Urothelium cell line (cell line): Measurements from ENCODE around the gene NBPF1.
"Not testable (repeated sequence)": the region's sequence is repeated elsewhere in the genome, so short reads cannot be mapped to it uniquely, and the experiment has no call there.

Source experiments
- DNase-seq: peaks from one replicate; pipeline ENCODE4 v3.0.0; 2011; ENCODE audit warnings: low spot score, mixed read lengths
- FAIRE-seq: peaks from 2 replicates; lab custom pipeline; 2011; peaks lifted over from hg19 to GRCh38; lab: Jason Lieb, UNC

NBPF1 gene

DNA sequence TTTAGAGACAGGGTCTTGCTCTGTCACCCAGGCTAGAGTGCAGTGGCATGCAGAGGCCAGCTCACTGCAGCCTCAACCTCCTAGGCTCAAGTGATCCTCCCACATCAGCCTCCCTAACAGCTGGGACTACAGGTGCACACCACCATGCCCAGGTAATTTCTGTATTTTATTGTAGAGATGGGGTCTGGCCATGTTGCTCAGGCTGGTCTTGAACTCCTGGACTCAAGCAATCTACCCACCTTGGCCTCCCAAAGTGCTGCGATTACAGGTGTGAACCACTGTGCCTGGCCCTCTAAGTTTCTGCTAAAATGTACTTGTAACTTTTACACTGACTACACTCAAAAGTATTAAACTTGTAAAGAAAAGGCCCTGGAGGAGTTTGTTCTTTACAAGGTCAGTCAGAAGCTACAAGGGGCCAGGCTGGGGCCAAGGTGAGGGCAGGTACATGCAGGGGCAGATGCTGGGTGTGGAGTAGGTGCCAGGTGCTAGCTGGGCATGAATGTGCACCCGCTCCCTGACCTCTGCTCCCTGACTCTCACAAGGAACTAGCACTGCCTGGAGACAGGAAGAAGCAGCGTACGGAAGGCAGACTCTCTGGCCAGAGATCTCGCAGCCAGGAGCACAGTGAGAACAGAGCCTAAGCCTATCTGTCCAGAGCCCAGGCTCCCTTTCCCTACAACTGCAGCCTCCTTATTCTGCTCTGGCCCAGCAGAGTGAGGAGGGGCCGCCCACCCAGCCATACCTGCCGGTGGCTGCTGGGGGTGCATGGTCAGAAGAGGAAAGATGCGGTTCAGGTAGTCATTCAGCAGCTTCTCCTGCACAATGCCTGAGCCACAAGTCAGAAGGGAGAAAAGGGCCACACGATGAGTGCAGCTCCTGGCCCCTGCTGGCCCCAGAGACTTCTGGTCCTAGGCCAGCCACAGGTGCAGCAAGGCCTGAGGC, 28.9 kb upstream of the NBPF1 start:
- not testable (repeated sequence) for FAIRE-seq, DNase-seq

DNA sequence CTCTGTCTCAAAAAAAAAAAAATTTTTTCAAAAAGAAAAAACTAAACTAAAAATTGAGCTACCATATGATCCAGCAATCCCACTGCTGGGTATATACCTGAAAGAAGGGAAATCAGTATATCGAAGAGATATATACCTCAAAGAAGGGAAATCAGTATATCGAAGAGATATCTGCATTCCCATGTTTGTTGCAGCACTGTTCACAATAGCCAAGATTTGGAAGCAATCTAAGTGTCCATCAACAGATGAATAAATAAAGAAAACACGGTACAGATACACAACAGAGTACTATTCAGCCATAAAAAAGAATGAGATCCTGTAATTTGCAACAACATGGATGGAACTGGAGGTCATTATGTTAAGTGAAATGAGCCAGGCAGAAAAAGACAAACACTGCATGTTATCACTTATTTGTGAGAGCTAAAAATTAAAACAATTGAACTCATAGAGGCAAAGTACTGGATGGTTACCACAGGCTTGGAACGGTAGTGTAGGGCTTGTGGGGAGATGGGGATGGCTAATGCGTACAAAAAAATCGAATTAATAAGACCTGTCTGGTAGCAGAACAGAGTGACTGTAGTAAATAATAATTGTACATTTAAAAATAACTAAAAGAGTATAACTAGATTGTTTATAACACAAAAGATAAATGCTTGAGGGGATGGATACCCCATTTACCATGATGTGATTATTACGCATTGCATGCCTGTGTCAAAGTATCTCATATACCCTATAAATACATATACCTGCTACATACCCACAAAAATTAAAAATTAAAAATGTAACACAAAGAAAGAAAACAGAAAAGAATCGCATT, 28.0 kb upstream of the NBPF1 start:
- DNase-seq, FAIRE-seq: not testable (repeated sequence)

DNA sequence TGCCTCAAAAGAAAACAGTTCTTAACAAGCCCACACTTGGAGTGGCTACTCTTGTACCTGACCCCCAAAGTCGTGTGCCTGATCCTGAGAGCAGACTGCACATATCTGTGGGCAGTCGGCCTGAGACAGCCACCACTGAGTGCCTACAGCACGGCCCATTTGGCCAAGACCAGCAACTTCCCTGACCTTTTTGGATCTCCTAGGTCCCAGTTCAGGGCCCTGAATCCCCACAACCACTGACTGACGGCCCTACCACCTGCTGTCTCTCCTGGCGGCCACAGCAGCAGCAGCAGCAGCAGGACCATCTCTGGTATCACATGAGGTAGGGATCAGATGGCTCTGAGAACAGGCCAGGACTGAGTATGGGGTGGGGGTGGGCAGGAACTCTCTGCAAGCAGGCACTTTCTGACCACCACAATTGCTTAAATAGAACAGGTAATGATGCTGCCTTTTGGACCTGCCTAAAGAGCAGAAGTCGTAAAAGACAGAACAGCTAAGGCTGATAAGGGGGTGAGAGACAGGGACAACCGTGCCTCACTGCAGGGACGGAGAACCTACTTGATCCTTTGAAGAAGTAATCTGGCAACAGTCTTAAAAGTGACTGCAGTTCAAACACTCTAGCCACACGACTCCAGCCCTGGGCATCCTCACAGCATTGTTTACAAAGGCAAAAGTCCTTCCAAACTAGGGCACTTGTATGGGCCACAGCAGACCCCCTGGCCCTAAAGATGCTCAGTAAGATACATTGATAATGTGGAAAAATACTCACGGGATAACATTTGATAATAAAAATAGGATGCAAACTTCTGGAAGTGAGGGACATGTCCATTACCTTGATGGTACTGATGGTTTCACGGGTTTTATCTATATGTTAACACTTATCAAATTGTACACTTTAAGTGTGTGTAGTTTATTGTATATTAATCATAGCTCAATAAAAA, 26.0 kb upstream of the NBPF1 start:
- DNase-seq, FAIRE-seq: not testable (repeated sequence)

DNA sequence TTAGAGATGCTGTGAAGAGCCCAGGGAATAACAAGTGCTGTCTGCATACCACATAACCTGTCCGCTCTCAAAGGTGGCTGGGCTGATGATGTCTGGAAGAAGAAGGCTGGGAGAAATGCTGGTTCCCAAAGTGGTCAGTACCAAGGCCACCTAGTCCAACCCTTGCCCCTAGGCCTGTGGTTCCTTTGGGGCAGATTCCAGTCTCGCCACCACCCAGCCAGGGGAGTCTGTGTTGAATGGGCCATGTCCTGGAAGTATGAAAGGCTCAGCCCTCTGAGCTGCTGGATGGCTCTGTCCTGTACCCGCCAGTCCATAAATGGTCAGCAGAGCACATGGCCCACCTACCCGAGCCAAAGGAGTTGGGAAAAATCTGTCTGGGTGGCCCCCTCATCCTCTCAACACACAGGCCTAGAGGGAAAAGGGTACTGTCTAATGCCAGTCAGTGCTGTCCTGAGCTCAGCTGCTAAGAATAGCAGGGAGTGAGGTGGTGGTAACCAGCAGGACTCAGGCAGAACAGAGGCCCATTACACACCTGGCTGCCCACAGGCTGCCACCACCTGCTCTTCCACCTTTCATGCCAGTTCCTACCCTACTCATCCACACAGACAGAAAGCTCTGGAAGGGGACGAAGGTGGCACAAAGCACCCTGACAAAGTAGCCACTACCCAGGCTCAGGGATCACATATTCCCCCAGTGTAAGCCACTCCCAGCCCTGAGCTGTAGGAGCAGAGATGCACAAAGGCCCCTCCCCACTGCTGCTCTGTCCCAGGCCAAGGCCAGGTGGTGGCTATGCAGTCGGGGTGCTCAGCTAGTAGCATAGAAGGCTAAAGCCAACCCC, 24.8 kb upstream of the NBPF1 start:
- not testable (repeated sequence) for DNase-seq, FAIRE-seq

DNA sequence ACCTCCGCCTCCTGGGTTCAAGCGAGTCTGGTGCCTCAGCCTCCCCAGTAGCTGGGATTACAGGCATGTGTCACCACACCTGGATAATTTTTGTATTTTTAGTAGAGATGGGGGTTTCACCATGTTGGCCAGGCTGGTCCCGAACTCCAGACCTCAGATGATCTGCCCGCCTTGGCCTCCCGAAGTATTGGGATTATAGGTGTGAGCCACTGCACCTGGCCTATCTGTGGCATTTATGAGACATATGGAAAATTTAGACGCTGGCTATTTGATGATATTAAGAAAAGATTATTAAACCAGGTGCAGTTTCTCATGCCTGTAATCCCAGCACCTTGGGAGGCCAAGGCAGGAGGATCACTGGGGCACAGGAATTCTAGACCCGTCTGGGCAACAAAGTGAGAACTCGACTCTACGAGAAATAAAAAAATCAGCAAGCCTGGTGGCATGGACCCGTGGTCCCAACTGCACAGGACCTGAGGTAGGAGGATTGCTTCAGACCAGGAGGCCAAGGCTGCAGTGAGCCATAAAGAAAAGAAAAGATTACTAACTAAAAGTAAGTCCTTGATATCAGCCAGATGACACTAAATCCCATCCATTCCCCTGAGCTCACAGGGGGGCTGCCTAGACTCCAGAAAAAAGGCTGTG, 23.3 kb upstream of the NBPF1 start:
- FAIRE-seq, DNase-seq: not testable (repeated sequence)

DNA sequence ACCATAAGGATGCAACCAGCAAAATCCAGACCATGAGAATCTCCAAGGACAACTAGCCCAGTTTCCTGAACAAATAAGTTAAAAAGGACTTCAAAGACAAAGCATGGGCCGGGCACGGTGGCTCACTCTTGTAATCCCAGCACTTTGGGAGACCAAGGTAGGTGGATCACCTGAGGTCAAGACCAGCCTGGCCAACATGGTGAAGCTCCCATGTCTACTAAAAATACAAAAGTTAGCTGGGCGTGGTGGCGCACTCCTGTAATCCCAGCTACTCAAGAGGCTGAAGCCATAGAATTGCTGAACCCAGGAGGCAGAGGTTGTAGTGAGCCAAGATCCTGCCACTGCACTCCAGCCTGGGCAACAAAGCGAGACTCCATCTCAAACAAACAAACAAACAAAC, 22.6 kb upstream of the NBPF1 start:
- not testable (repeated sequence) for FAIRE-seq, DNase-seq

DNA sequence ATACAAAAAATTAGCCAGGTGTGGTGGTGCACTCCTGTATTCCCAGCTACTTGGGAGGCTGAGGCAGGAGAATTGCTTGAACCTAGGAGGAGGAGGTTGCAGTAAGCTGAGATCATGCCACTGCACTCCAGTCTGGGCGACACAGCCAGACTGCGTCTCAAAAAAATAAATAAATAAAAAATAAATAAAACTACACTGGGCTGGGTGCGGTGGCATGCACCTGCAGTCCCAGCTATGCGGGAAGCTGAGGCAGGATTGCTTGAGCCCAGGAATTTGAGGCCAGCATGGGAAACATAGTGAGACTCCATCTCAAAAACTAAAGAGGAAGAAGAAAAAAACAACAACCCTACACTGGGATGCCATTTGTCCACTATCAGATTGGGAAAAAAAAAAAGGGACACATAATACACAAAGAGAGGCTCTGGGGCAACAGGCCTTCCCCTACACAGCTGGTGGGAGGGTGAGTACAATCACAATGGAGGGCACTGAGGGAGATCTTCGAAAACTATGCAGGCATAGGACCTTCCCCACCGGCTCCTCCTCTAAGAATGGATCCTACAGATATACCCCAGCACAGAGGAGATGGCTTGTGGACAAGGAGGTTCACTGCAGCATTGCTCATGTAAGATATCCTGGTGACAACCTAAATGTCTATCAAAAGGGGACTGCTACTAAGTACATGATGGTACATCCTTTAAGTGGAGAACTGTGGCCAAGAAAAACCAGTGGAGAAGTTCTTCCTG, 20.3 kb upstream of the NBPF1 start:
- not testable (repeated sequence) for DNase-seq, FAIRE-seq

DNA sequence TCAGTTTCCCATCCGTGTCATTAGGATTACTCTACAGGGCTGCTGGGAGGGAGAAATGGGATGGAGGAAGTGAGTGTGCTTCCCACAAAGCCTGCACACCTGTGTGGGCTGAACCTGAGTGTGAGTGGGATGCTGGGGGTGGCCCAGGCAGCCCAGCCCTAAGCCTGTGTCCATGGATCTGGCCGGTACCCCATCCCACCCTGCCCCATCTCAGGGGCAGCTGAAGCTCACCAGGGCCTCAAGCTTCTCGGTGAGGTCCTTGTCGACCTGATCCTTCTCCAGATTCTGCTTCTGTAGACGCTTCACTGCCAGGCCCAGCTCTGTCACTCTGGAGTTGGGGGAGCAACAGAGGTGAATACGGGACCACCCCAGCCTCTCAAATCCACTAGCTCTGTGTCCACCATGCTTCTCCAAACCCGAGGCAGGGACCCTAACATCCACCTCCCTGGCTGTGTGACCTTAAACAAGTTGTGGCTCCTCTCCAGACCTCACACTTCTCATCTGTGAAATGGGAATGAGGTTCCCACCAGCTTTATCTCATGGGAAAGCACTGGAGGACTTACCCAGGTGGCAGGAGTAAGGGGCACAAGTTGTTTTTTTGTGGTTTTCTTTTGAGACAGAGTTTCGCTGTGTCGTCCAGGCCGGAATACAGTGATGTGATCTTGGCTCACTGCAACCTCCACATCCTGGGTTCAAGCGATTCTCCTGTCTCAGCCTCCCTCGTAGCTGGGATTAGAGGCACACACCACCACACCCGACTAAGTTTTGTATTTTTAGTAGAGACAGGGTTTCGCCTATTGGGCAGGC, 18.9 kb upstream of the NBPF1 start:
- FAIRE-seq, DNase-seq: not testable (repeated sequence)

DNA sequence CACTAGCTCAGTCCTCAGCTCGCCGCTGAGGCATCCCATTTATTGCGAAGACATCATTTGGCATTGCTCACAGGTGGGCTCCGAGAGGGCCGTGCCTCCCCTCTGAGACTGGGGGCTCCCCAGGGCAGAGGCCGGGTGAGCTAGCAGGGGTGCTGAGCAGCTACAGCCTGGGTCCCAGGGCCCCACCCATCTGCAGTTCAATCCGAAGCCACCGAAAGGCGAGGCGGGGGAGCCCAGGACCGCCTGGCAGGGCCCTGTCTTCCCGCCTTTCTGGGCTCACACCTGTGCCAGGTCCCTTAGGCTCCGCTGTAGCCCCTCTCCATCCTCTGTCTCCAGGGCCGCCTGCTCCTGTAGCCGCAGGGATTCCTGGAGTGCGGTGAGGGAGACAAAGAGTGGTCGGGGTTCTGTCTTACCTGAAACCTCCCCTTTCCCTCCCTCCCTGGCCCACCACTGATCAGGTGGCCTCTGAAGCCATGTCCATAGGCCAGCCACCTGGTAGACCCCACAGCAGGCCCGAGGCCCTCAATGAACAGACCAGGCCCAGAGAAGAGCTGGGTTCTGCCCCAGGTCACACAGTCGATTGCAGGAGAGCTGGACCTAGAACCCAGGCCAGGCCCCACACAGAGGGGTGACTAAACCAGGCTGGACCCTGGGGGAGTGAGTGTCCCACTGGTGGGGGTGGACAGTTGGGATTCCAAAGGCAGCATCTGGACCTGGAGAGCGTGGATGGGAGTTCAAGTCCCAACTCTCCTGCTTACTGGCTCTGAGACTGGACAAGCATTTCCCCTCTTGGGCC, 18.1 kb upstream of the NBPF1 start:
- FAIRE-seq = no peak

DNA sequence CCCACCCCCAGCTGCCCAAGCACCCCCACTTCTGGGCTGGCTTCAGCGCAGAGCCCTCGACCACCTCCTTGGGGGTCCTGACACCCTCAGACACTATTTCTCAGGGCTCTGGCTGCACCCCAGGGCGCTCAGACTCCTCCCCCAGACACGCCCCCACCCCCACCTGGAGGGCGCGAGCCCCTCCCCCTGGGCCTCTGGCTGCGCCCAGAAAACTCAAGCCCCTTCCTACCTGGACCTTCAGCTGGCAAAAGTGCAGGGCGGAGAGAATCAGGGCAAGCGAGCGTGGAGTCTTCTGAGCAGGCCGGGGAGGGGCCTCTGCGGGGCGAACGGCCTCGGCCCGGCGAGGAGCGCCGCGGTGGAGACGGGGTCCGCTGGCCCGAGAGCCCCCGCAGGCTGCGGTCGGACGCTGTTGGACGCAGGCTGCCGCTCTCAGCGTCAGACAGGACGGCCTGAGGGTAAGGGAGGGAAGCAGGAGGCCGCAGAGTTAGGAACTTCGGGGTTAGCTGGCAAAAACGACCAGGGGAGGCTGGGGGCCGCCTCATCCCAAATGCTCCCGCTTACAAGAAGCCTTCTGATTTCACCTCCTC, 17.4 kb upstream of the NBPF1 start:
- DNase-seq = no peak
- no peak for FAIRE-seq

More for the DNA sequence above, 18.1 kb upstream of the NBPF1 start:
- no peak for DNase-seq

DNA sequence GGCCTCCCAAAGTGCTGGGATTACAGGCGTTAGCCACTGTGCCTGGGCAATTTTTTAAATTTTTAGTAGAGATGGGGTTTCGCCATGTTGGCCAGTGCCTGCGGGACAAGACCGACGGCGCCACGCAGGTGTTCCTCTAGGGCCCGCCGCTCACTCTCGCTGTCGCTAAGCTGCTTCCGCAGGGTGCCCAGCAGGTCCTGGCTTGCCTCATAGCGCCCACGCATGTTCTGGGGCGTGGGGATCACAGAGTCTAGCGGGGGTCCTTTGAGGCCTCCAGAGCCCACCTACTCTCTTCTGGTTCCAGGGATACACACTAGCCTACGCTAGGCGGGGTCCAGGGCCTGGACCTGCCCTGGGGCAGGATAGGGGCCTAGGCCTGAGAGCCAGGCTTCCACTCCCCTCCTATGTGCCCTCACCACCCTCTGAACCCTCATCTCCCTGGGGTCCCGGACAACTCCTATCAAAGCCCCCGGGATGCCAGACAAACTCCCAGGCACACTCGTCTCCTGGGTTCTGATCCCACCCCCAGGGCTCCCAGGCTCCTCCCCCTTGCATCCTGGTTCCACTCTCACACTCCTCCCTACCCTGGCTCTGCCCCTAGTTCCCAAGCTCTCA, 16.7 kb upstream of the NBPF1 start:
- DNase-seq, FAIRE-seq: not testable (repeated sequence)

DNA sequence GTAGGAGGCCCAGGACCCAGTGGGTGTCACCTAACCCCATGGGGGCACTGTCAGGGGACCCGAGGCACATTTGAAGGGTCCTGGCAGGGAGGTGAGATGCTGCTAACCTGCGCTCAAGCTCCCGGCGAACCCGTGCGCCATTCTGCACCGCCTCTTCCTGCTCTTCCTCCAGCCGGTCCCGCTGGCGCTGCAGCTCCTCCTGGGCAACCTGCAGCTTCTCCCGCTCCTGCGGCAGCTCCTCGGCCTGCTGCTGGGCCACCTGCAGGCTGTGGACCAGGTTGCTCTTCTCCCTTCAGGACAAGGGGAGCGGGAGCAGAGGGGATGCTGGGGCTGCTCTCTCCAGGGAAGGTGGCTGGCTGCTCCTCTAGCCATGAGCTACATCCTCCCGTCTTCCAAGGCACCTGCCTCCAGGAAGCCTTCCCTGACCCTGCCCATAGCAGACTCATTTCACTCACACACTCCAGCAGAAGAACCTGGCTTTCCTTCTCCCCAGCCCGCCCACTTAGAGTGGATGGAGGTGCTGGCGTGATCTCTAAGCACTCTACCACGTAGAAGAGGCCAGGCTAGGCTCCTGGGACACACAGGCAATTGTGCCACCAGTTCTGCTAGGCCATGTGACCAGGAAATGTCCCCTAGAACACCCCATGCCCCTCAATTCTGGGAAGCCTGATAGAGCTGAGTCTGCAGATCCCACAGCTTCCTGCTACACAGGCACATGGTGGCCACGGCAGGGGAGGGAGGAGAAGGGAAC, 15.2 kb upstream of the NBPF1 start:
- no peak for FAIRE-seq

DNA sequence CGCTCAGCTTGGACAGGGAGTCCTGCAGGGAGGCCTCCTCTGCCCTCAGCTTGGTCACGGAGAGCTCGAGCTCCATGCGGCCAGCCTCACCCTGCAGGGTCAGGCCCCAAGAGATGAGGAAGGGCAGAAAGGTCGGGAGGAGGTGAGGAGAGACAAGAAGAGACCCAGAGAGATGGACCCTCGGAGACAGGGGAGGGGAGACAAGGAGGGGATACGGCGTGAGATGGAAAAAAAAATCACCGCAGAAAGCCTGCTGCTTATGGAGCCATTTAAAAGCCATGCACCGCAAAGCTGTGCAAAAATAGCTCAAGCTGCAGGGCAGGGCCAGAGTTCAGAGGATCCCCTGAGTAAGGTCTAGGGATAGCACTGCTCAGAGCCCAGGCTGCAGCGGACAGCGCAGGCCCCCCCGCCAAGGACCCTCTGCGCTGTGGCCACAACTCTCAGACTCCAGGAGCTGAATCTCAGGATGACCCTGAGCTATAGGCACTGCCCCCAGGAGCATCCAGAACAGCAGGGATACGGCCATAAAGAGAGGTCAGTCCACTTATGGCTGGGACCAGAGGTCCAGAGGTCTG, 13.1 kb upstream of the NBPF1 start:
- FAIRE-seq, DNase-seq: not testable (repeated sequence)

More for the DNA sequence above, 15.2 kb upstream of the NBPF1 start:
- no peak for DNase-seq

DNA sequence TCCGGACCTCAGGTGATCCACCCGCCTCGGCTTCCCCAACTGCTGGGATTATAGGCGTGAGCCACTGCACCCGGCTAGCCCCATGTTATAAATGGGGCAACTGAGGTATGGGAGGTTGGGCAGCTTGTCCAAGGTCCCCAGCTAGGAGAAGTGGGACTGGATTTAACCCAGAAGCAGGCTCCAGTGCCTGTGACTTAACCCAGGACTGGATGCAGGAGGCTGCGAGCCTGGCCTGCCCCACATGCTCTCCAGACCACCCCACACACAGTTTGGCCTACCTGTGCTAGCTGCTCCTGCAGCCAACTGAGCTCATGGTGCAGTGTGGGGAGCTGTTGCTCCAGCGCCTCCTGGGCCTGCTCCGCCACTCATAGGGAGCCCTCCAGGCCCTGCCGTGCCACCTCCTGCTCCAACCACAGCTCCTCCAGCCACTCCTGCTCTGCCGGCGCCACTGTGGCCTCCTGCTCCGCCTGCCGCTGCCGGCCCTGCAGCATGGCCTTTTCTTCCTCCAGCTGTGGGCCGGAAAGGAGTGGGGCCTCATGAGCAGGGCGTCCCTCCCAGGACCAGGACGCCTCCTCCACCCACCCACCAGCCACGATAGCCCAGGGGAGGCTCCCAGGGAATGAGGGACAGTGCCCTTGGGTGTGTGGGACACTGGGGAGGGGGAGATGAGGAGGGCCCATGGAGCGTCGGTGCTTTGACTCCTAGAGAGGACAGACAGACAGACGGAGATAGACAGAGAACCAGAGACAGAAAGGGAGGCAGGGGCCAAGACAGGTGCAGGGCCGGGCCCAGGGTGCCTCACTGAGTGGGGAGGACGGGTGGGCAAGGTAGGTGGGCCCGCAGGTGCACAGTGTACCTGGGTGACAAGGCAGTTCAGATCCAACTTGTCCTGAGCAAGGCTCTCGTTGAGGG, 12.4 kb upstream of the NBPF1 start:
- FAIRE-seq (no peak), DNase-seq (no peak)
